Measurements from ENCODE around the gene FGF21. TPM values are rescaled to one million over a fixed set of nuclear protein-coding genes. Genes with fewer than 3 reads are reported as not detected.
A peak's percentile ranks its signal among the peaks of the same experiment; 100 is the strongest.
"Not testable (repeated sequence)": the region's sequence is repeated elsewhere in the genome, so short reads cannot be mapped to it uniquely, and the experiment has no call there.

FGF21 gene
- total and polyA plus RNA-seq, 2 donors from 2014 or later: not detected

- TF ChIP-seq, protein P1, sequence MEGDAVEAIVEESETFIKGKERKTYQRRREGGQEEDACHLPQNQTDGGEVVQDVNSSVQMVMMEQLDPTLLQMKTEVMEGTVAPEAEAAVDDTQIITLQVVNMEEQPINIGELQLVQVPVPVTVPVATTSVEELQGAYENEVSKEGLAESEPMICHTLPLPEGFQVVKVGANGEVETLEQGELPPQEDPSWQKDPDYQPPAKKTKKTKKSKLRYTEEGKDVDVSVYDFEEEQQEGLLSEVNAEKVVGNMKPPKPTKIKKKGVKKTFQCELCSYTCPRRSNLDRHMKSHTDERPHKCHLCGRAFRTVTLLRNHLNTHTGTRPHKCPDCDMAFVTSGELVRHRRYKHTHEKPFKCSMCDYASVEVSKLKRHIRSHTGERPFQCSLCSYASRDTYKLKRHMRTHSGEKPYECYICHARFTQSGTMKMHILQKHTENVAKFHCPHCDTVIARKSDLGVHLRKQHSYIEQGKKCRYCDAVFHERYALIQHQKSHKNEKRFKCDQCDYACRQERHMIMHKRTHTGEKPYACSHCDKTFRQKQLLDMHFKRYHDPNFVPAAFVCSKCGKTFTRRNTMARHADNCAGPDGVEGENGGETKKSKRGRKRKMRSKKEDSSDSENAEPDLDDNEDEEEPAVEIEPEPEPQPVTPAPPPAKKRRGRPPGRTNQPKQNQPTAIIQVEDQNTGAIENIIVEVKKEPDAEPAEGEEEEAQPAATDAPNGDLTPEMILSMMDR (IDR thresholded peaks at IDR 0.05; ENCODE audit: borderline replicate concordance, extremely low read depth, insufficient read depth): no peak
- Histone ChIP-seq H3K4me3 (ENCODE audit: low read length in 3 of 3) (no peak overlapping the region), H3K27me3 (ENCODE audit: control insufficient read depth, insufficient read depth, low read length) (no peaks in the 10 kb centered on the region), H3K36me3 (ENCODE audit: control insufficient read depth in 2 of 3, insufficient read depth in 3 of 3, low read length in 3 of 3) (no peaks in the 10 kb centered on the region), H3K4me1 (ENCODE audit: control insufficient read depth in 2 of 3, insufficient read depth in 2 of 3, low read depth in 1 of 3, low read length in 3 of 3) (peaks cover 0 to 3% (median 2%) of the 10 kb centered on the region in 3 donors), H3K27ac (ENCODE audit: low read depth in 2 of 2, low read length in 2 of 2) (peak overlapping the region; percentile 63 to 76), H3K9me3 (ENCODE audit: control insufficient read depth in 2 of 3, insufficient read depth in 1 of 3, low read length in 3 of 3) (no peaks in the 10 kb centered on the region), H3K9ac (ENCODE audit: low read length in 3 of 3) (no peak overlapping the region)
- peak in 2 of 5 donors; percentile 32 to 50 for DNase-seq
- intact Hi-C loops (cut with DNase I): no loop called here
- no peak for FAIRE-seq
Measured at GRCh38 chr19:48780631-48781391, 25.5 kb downstream of the FGF21 start.

DNA sequence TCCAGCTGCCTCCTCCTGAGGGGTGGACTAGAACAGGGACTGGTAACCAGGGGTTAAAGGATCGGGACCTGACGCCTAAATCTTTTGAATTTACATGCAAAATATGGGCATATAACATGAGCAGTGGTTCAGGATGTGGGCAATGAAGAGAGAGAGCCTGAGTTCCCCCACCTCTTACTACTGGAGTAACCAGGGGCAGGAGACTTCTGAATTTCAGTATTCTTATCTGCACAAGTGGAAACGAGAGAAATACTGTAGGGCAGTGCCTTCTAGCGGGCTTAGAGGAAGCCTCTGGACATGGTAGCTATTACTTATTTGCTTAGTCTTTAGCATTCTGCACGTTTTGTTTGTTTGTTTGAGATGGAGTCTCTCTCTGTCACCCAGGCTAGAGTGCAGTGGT, 29.2 kb downstream of the FGF21 start:
- no peak overlapping the region for H3K4me3 ChIP-seq (ENCODE audit: low read length in 3 of 3)
- H3K9me3 ChIP-seq (ENCODE audit: control insufficient read depth in 2 of 3, insufficient read depth in 1 of 3, low read length in 3 of 3): no peaks in the 10 kb centered on the region
- DNase-seq: no peak

DNA sequence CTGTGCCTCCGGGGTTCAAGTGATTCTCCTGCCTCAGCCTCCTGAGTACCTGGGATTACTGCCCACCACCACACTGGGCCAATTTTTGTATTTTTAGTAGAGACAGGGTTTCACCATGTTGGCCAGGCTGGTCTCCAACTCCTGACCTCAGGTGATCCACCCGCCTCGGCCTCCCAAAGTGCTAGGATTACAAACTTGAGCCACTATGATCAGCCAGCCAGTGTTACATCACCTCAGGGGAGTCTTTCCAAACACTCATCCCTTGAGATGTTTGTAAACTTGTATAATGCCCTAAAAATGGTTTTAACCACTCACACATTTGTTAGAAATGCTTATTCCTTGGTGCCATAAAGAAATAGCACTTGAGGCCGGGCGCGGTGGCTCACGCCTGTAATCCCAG, 31.1 kb downstream of the FGF21 start:
- H3K9me3 ChIP-seq (ENCODE audit: control insufficient read depth in 2 of 3, insufficient read depth in 1 of 3, low read length in 3 of 3); H3K27me3 ChIP-seq (ENCODE audit: control insufficient read depth, insufficient read depth, low read length); DNase-seq; H3K27ac ChIP-seq (ENCODE audit: low read depth in 2 of 2, low read length in 2 of 2); FAIRE-seq; intact Hi-C loops (cut with DNase I); H3K9ac ChIP-seq (ENCODE audit: low read length in 3 of 3); H3K4me3 ChIP-seq (ENCODE audit: low read length in 3 of 3); H3K4me1 ChIP-seq (ENCODE audit: control insufficient read depth in 2 of 3, insufficient read depth in 2 of 3, low read depth in 1 of 3, low read length in 3 of 3); H3K36me3 ChIP-seq (ENCODE audit: control insufficient read depth in 2 of 3, insufficient read depth in 3 of 3, low read length in 3 of 3): not testable (repeated sequence)

More for the DNA sequence above, 29.2 kb downstream of the FGF21 start:
- Histone ChIP-seq H3K36me3 (ENCODE audit: control insufficient read depth in 2 of 3, insufficient read depth in 3 of 3, low read length in 3 of 3) (no peaks in the 10 kb centered on the region), H3K27ac (ENCODE audit: low read depth in 2 of 2, low read length in 2 of 2) (no peak overlapping the region), H3K27me3 (ENCODE audit: control insufficient read depth, insufficient read depth, low read length) (no peaks in the 10 kb centered on the region), H3K9ac (ENCODE audit: low read length in 3 of 3) (no peak overlapping the region), H3K4me1 (ENCODE audit: control insufficient read depth in 2 of 3, insufficient read depth in 2 of 3, low read depth in 1 of 3, low read length in 3 of 3) (peaks cover 0 to 3% (median 2%) of the 10 kb centered on the region in 3 donors)
- FAIRE-seq: no peak
- TF ChIP-seq, protein P1 (IDR thresholded peaks at IDR 0.05; ENCODE audit: borderline replicate concordance, extremely low read depth, insufficient read depth): no peak
- intact Hi-C loops (cut with DNase I): no loop called here

GRCh38 chr19:48787331-48787730, 32.0 kb downstream of the FGF21 start:
- H3K27ac ChIP-seq (ENCODE audit: low read depth in 2 of 2, low read length in 2 of 2); H3K9me3 ChIP-seq (ENCODE audit: control insufficient read depth in 2 of 3, insufficient read depth in 1 of 3, low read length in 3 of 3); H3K9ac ChIP-seq (ENCODE audit: low read length in 3 of 3); DNase-seq; H3K4me3 ChIP-seq (ENCODE audit: low read length in 3 of 3); H3K27me3 ChIP-seq (ENCODE audit: control insufficient read depth, insufficient read depth, low read length); intact Hi-C loops (cut with DNase I); H3K36me3 ChIP-seq (ENCODE audit: control insufficient read depth in 2 of 3, insufficient read depth in 3 of 3, low read length in 3 of 3); FAIRE-seq; H3K4me1 ChIP-seq (ENCODE audit: control insufficient read depth in 2 of 3, insufficient read depth in 2 of 3, low read depth in 1 of 3, low read length in 3 of 3): not testable (repeated sequence)
